H1 (cell line): Measurements from ENCODE around the gene ITPR1. TPM values are rescaled to one million over a fixed set of nuclear protein-coding genes. Genes with fewer than 3 reads are reported as not detected.

Experiments
- CTCF ChIA-PET: fragments of 300-600 bp; sonication (Branson Sonifier 250); formaldehyde crosslinking; loops from one replicate; lab custom pipeline; 2021; ENCODE audit not compliant: partially characterized antibody; lab: Charles Lee
- POLR2A ChIA-PET: fragments of 300-600 bp; sonication (Branson Sonifier 250); formaldehyde crosslinking; loops from one replicate; lab custom pipeline; 2021; ENCODE audit warnings: inconsistent platforms; ENCODE audit not compliant: partially characterized antibody; lab: Charles Lee
- DNase-seq, 2 experiments: peaks; one replicate each; pipeline versions ENCODE4 v3.0.0 to v3.0.0-alpha.2; 2010 to 2022; ENCODE audit warnings: low spot score in 2 of 2, low read depth in 1 of 2, mixed read lengths in 1 of 2
- FAIRE-seq: peaks from 2 replicates; lab custom pipeline; 2011; peaks lifted over from hg19 to GRCh38; lab: Jason Lieb, UNC
- H2AFZ ChIP-seq: 2 replicates; pipeline ENCODE4 v1.8.1; 2012; ENCODE audit warnings: low read length, inconsistent platforms
- H2AK5ac ChIP-seq: 2 replicates; pipeline ENCODE4 v1.6.1; 2013; ENCODE audit warnings: low read depth, low read length
- H2BK120ac ChIP-seq: replicated peaks from 2 replicates; pipeline ENCODE3; 2013; ENCODE audit warnings: low read depth, low read length, inconsistent platforms
- H2BK12ac ChIP-seq: 2 replicates; pipeline ENCODE4 v1.6.1; 2013; ENCODE audit warnings: low read depth, low read length
- H2BK15ac ChIP-seq: 2 replicates; pipeline ENCODE4 v1.6.1; 2013; ENCODE audit warnings: low read length
- H2BK20ac ChIP-seq: 2 replicates; pipeline ENCODE4 v1.6.1; 2013; ENCODE audit warnings: low read length
- H2BK5ac ChIP-seq: 2 replicates; pipeline ENCODE4 v1.6.1; 2013; ENCODE audit warnings: low read depth, low read length
- H3K14ac ChIP-seq: 2 replicates; pipeline ENCODE4 v1.6.1; 2013; ENCODE audit warnings: inconsistent platforms; ENCODE audit not compliant: insufficient read length
- H3K18ac ChIP-seq: 2 replicates; pipeline ENCODE4 v1.6.1; 2013; ENCODE audit warnings: low read length; ENCODE audit errors: extremely low read depth
- H3K23ac ChIP-seq: 2 replicates; pipeline ENCODE4 v1.6.1; 2013; ENCODE audit warnings: inconsistent platforms; ENCODE audit not compliant: insufficient read length
- H3K23me2 ChIP-seq: 2 replicates; pipeline ENCODE4 v1.6.1; 2013; ENCODE audit warnings: low read depth, low read length
- H3K27ac ChIP-seq: 2 replicates; pipeline ENCODE4 v1.6.1; 2011; ENCODE audit warnings: low read depth, low read length, inconsistent platforms
- H3K27me3 ChIP-seq, 4 experiments: replicated peaks in 1 of 4; 1 replicate in 1 of 4; 2 replicates in 3 of 4; pipeline versions ENCODE4 v1.6.1 to v1.8.1; 2011 to 2013; ENCODE audit warnings: low read length in 3 of 4, mild to moderate bottlenecking in 3 of 4, inconsistent platforms in 2 of 4, mixed read lengths in 2 of 4, moderate library complexity in 1 of 4; ENCODE audit not compliant: control insufficient read depth in 3 of 4, insufficient read depth in 3 of 4; ENCODE audit errors: extremely low read depth in 1 of 4
- H3K36me3 ChIP-seq, 4 experiments: 2 replicates each; pipeline versions ENCODE4 v1.6.1 to v1.8.1; 2011 to 2013; ENCODE audit warnings: mild to moderate bottlenecking in 4 of 4, low read length in 3 of 4, moderate library complexity in 2 of 4, control low read depth in 1 of 4, inconsistent platforms in 1 of 4; ENCODE audit not compliant: insufficient read depth in 4 of 4, control insufficient read depth in 2 of 4
- H3K4ac ChIP-seq: replicated peaks from 2 replicates; pipeline ENCODE3; 2013; ENCODE audit warnings: low read length, low read depth, mixed read lengths, inconsistent platforms; ENCODE audit not compliant: insufficient read length
- H3K4me1 ChIP-seq, 4 experiments: replicated peaks in 1 of 4; 1 replicate in 1 of 4; 2 replicates in 3 of 4; pipeline versions ENCODE4 v1.6.1 to v1.8.1; 2011 to 2013; ENCODE audit warnings: low read length in 3 of 4, inconsistent platforms in 2 of 4, mixed read lengths in 1 of 4; ENCODE audit not compliant: insufficient read depth in 4 of 4, control insufficient read depth in 3 of 4
- H3K4me2 ChIP-seq, 2 experiments: 2 replicates each; pipeline versions ENCODE4 v1.6.1 to v1.8.1; 2011 to 2013; ENCODE audit warnings: low read depth in 2 of 2, low read length in 2 of 2, control low read depth in 1 of 2, inconsistent platforms in 1 of 2, mild to moderate bottlenecking in 1 of 2; ENCODE audit not compliant: insufficient read depth in 1 of 2
- H3K4me3 ChIP-seq, 4 experiments: fragments of 200-600, 300-600 bp in 1 of 4; sonication (generic), shearing (Covaris generic), sonication (Bioruptor Twin) in 1 of 4; 2 replicates each; pipeline versions ENCODE4 v1.5.1 to v1.8.1; 2011 to 2016; ENCODE audit warnings: low read length in 4 of 4, low read depth in 3 of 4, control low read depth in 2 of 4, inconsistent platforms in 2 of 4, mild to moderate bottlenecking in 2 of 4, mixed read lengths in 1 of 4, moderate library complexity in 1 of 4; ENCODE audit not compliant: insufficient read depth in 2 of 4; ENCODE audit errors: extremely low read depth in 1 of 4
- H3K56ac ChIP-seq: replicated peaks from 2 replicates; pipeline ENCODE3; 2013; ENCODE audit warnings: low read depth, mild to moderate bottlenecking, mixed read lengths, low read length, inconsistent platforms; ENCODE audit not compliant: insufficient read length
- H3K79me1 ChIP-seq: 2 replicates; pipeline ENCODE4 v1.6.1; 2013; ENCODE audit warnings: low read depth, low read length, control low read depth
- H3K79me2 ChIP-seq, 2 experiments: 2 replicates each; pipeline versions ENCODE4 v1.6.1 to v1.8.1; 2012 to 2013; ENCODE audit warnings: low read length in 2 of 2, mild to moderate bottlenecking in 2 of 2, inconsistent platforms in 1 of 2; ENCODE audit not compliant: insufficient read depth in 2 of 2, control insufficient read depth in 1 of 2
- H3K9ac ChIP-seq, 4 experiments: replicated peaks in 1 of 4; 1 replicate in 1 of 4; 2 replicates in 3 of 4; pipeline versions ENCODE4 v1.6.1 to v1.8.1; 2011 to 2013; ENCODE audit warnings: low read depth in 3 of 4, low read length in 3 of 4, control low read depth in 2 of 4, mild to moderate bottlenecking in 2 of 4, moderate library complexity in 2 of 4, inconsistent platforms in 1 of 4; ENCODE audit errors: extremely low read depth in 1 of 4
- H3K9me3 ChIP-seq, 2 experiments: 2 replicates each; pipeline versions ENCODE4 v1.6.1 to v1.8.1; 2012 to 2013; ENCODE audit warnings: mild to moderate bottlenecking in 2 of 2, moderate library complexity in 2 of 2, control low read depth in 1 of 2, inconsistent platforms in 1 of 2, low read depth in 1 of 2, low read length in 1 of 2, mixed read lengths in 1 of 2; ENCODE audit not compliant: insufficient read depth in 2 of 2
- H4K20me1 ChIP-seq, 2 experiments: replicated peaks in 1 of 2; 2 replicates each; pipeline versions ENCODE3 to v1.8.1; 2011 to 2013; ENCODE audit warnings: inconsistent platforms in 2 of 2, low read length in 2 of 2, mild to moderate bottlenecking in 1 of 2; ENCODE audit not compliant: insufficient read depth in 2 of 2, control insufficient read depth in 1 of 2
- H4K5ac ChIP-seq: 2 replicates; pipeline ENCODE4 v1.6.1; 2013; ENCODE audit warnings: low read length, low read depth, mixed read lengths, inconsistent platforms; ENCODE audit not compliant: insufficient read length
- H4K8ac ChIP-seq: 2 replicates; pipeline ENCODE4 v1.8.0; 2013; ENCODE audit warnings: mild to moderate bottlenecking, moderate library complexity, low read length, inconsistent platforms; ENCODE audit not compliant: insufficient read depth; ENCODE audit errors: extremely low read depth
- H4K91ac ChIP-seq: replicated peaks from 2 replicates; pipeline ENCODE3; 2013; ENCODE audit warnings: low read length, mixed read lengths, inconsistent platforms; ENCODE audit not compliant: insufficient read length
- FOSL1 ChIP-seq: IDR thresholded peaks from 2 replicates; pipeline ENCODE4 v1.6.1; 2011; ENCODE audit warnings: mild to moderate bottlenecking, low read depth, low read length, moderate library complexity; ENCODE audit not compliant: insufficient read depth
- GABPA ChIP-seq: IDR thresholded peaks from 2 replicates; pipeline ENCODE4 v1.6.1; 2011; ENCODE audit warnings: mild to moderate bottlenecking, low read length, moderate library complexity, borderline replicate concordance; ENCODE audit not compliant: insufficient read depth
- MAFK ChIP-seq: IDR thresholded peaks from 2 replicates; pipeline ENCODE4 v1.6.1; 2012; ENCODE audit warnings: low read depth, mild to moderate bottlenecking, improper control_type of control experiment, low read length
- RFX5 ChIP-seq: IDR thresholded peaks from 2 replicates; pipeline ENCODE4 v1.6.1; 2011; ENCODE audit warnings: low read depth, low read length, improper control_type of control experiment, borderline replicate concordance
- TCF12 ChIP-seq: IDR thresholded peaks from 2 replicates; pipeline ENCODE4 v1.6.1; 2011; ENCODE audit warnings: low read depth, mild to moderate bottlenecking, low read length
- ZNF274 ChIP-seq: IDR thresholded peaks from 2 replicates; pipeline ENCODE4 v1.7.0; 2012; ENCODE audit warnings: low read length, borderline replicate concordance; ENCODE audit errors: extremely low read depth
- WGBS, 2 experiments: shearing (Covaris generic) in 1 of 2; methylation state at CpG; one replicate each; pipeline versions ENCODE4 v1.1.6 to v1.1.7; 2013 to 2015; ENCODE audit warnings: low lambda C conversion rate in 2 of 2, mixed read lengths in 2 of 2, inconsistent platforms in 1 of 2, low coverage in 1 of 2, missing lambda C conversion rate in 1 of 2; ENCODE audit not compliant: insufficient replicate concordance in 2 of 2, insufficient coverage in 1 of 2, insufficient read length in 1 of 2; ENCODE audit errors: extremely low coverage in 1 of 2, missing lambda C conversion rate in 1 of 2; 5-methylcytosine and 5-hydroxymethylcytosine counted together
- polyA plus RNA-seq, 7 experiments: library from polyadenylated mRNA; depleted of rRNA in 3 of 7; stranded (reverse) in 5 of 7; unstranded in 2 of 7; fragments of >200 nt in 5 of 7; fragments of 200-250 nt in 2 of 7; gene quantifications; 1 replicate in 5 of 7; 2 replicates in 1 of 7; 4 replicates in 1 of 7; pipeline versions ENCODE4 v1.2.1 to v1.2.3, GENCODE V29; 2011 to 2013; ENCODE audit warnings: missing spikeins in 2 of 7, mixed read lengths in 2 of 7
- total RNA-seq: library from RNA; stranded (reverse); fragmentation: NEBNext Ultra II Directional; extraction: Animal tissue kit (Norgen Biotek cat#: 25700); gene quantifications from 2 replicates; pipeline ENCODE4 v1.2.1, GENCODE V29; 2021

ITPR1 gene
- total and polyA plus RNA-seq, 2 of the 8 experiments (the other 6 are each of a cell fraction or from before 2014, with no cell fraction given): 2.5 to 16.3 TPM

- no peak overlapping the region for H2BK15ac ChIP-seq
- no peak overlapping the region for H2BK5ac ChIP-seq
- no peaks in the 10 kb centered on the region for H3K27me3 ChIP-seq
- no peak overlapping the region for H3K18ac ChIP-seq
- H3K9ac ChIP-seq: no peak overlapping the region
- H4K8ac ChIP-seq: no peak overlapping the region
- peaks cover 0 to 2% of the 10 kb centered on the region in 2 experiments for H4K20me1 ChIP-seq
- no peak for FAIRE-seq
- H3K23ac ChIP-seq: no peak overlapping the region
- no peaks in the 10 kb centered on the region for H3K36me3 ChIP-seq
- H2AK5ac ChIP-seq: no peak overlapping the region
- H3K9me3 ChIP-seq: no peaks in the 10 kb centered on the region
- H3K4me3 ChIP-seq: no peak overlapping the region
- WGBS, 2 experiments: 91% methylated on average over 2 of the region's 2 CpGs; no CpG with 5 or more reads in 1 of the 2 experiments
- H3K4me1 ChIP-seq: no peaks in the 10 kb centered on the region
- CTCF ChIA-PET: interaction anchor here (0.9 kb wide), 1 partner anchor 240 kb away, joined by 3 read pairs; no protein-coding TSS in a partner anchor
- H4K91ac ChIP-seq: no peak overlapping the region
- no peak overlapping the region for H2AFZ ChIP-seq
- DNase-seq: no peak
- H3K27ac ChIP-seq: no peak overlapping the region
- no peak overlapping the region for H3K4ac ChIP-seq
- no peaks in the 10 kb centered on the region for H3K79me2 ChIP-seq
- POLR2A ChIA-PET: no interaction called here
- H3K4me2 ChIP-seq: no peak overlapping the region
- H3K23me2 ChIP-seq: no peaks in the 10 kb centered on the region
- H3K79me1 ChIP-seq: no peaks in the 10 kb centered on the region
- no peak overlapping the region for H2BK12ac ChIP-seq
- no peak overlapping the region for H2BK20ac ChIP-seq
- TF ChIP-seq FOSL1 (no peak), GABPA (no peak), MAFK (peak; percentile 22; the same call in 1 of the 2 replicates), RFX5 (no peak), TCF12 (no peak), ZNF274 (no peak)
- no peak overlapping the region for H4K5ac ChIP-seq
- no peak overlapping the region for H2BK120ac ChIP-seq
- H3K14ac ChIP-seq: no peak overlapping the region
- no peak overlapping the region for H3K56ac ChIP-seq
Observed at GRCh38 chr3:4666071-4666470, 172.9 kb downstream of the ITPR1 start.
